ENCODE data around the gene DYTN.

Gene DYTN

GRCh38 chr2:206619011-206619410, 99.2 kb downstream of the DYTN start:
- Histone ChIP-seq H3K4me3 (ENCODE audit: insufficient read depth, low read depth, low read length, poor library complexity, severe bottlenecking) (no peak overlapping the region), H3K27me3 (replicated peaks; ENCODE audit: control insufficient read depth, insufficient read depth, low read length, poor library complexity, severe bottlenecking) (no peaks in the 10 kb centered on the region), H3K36me3 (ENCODE audit: control insufficient read depth, insufficient read depth, low read length) (no peaks in the 10 kb centered on the region), H3K27ac (ENCODE audit: insufficient read depth, low read length, poor library complexity, severe bottlenecking) (no peak overlapping the region), H3K9me3 (ENCODE audit: control insufficient read depth, low read length) (no peaks in the 10 kb centered on the region), H3K4me1 (ENCODE audit: control insufficient read depth, insufficient read depth, low read length, poor library complexity, severe bottlenecking) (no peaks in the 10 kb centered on the region)
- DNase-seq: no peak

- Histone ChIP-seq H3K4me3 (ENCODE audit: insufficient read depth, low read depth, low read length, poor library complexity, severe bottlenecking) (no peak overlapping the region), H3K4me1 (ENCODE audit: control insufficient read depth, insufficient read depth, low read length, poor library complexity, severe bottlenecking) (no peaks in the 10 kb centered on the region), H3K36me3 (ENCODE audit: control insufficient read depth, insufficient read depth, low read length) (no peaks in the 10 kb centered on the region), H3K9me3 (ENCODE audit: control insufficient read depth, low read length) (no peaks in the 10 kb centered on the region), H3K27me3 (replicated peaks; ENCODE audit: control insufficient read depth, insufficient read depth, low read length, poor library complexity, severe bottlenecking) (no peaks in the 10 kb centered on the region), H3K27ac (ENCODE audit: insufficient read depth, low read length, poor library complexity, severe bottlenecking) (no peak overlapping the region)
- DNase-seq: no peak
These were observed 102.0 kb downstream of the DYTN start for GRCh38 chr2:206616151-206616550.

GRCh38 chr2:206615417-206616089, 102.6 kb downstream of the DYTN start:
- Histone ChIP-seq H3K4me1 (ENCODE audit: control insufficient read depth, insufficient read depth, low read length, poor library complexity, severe bottlenecking) (no peaks in the 10 kb centered on the region), H3K9me3 (ENCODE audit: control insufficient read depth, low read length) (no peaks in the 10 kb centered on the region), H3K27ac (ENCODE audit: insufficient read depth, low read length, poor library complexity, severe bottlenecking) (no peak overlapping the region), H3K4me3 (ENCODE audit: insufficient read depth, low read depth, low read length, poor library complexity, severe bottlenecking) (no peak overlapping the region), H3K36me3 (ENCODE audit: control insufficient read depth, insufficient read depth, low read length) (no peaks in the 10 kb centered on the region), H3K27me3 (replicated peaks; ENCODE audit: control insufficient read depth, insufficient read depth, low read length, poor library complexity, severe bottlenecking) (no peaks in the 10 kb centered on the region)
- DNase-seq: no peak

- Histone ChIP-seq H3K27ac (ENCODE audit: insufficient read depth, low read length, poor library complexity, severe bottlenecking) (no peak overlapping the region), H3K4me1 (ENCODE audit: control insufficient read depth, insufficient read depth, low read length, poor library complexity, severe bottlenecking) (no peaks in the 10 kb centered on the region), H3K36me3 (ENCODE audit: control insufficient read depth, insufficient read depth, low read length) (no peaks in the 10 kb centered on the region), H3K9me3 (ENCODE audit: control insufficient read depth, low read length) (no peaks in the 10 kb centered on the region), H3K4me3 (ENCODE audit: insufficient read depth, low read depth, low read length, poor library complexity, severe bottlenecking) (no peak overlapping the region), H3K27me3 (replicated peaks; ENCODE audit: control insufficient read depth, insufficient read depth, low read length, poor library complexity, severe bottlenecking) (no peaks in the 10 kb centered on the region)
- no peak for DNase-seq
These were observed 103.4 kb downstream of the DYTN start for GRCh38 chr2:206614811-206615210.

GRCh38 chr2:206611736-206612135, 106.5 kb downstream of the DYTN start:
- Histone ChIP-seq H3K27me3 (replicated peaks; ENCODE audit: control insufficient read depth, insufficient read depth, low read length, poor library complexity, severe bottlenecking) (no peaks in the 10 kb centered on the region), H3K27ac (ENCODE audit: insufficient read depth, low read length, poor library complexity, severe bottlenecking) (no peak overlapping the region), H3K4me1 (ENCODE audit: control insufficient read depth, insufficient read depth, low read length, poor library complexity, severe bottlenecking) (no peaks in the 10 kb centered on the region), H3K4me3 (ENCODE audit: insufficient read depth, low read depth, low read length, poor library complexity, severe bottlenecking) (no peak overlapping the region), H3K36me3 (ENCODE audit: control insufficient read depth, insufficient read depth, low read length) (no peaks in the 10 kb centered on the region), H3K9me3 (ENCODE audit: control insufficient read depth, low read length) (no peaks in the 10 kb centered on the region)
- no peak for DNase-seq

GRCh38 chr2:206611191-206611590, 107.0 kb downstream of the DYTN start:
- Histone ChIP-seq H3K36me3 (ENCODE audit: control insufficient read depth, insufficient read depth, low read length) (no peaks in the 10 kb centered on the region), H3K9me3 (ENCODE audit: control insufficient read depth, low read length) (no peaks in the 10 kb centered on the region), H3K4me1 (ENCODE audit: control insufficient read depth, insufficient read depth, low read length, poor library complexity, severe bottlenecking) (no peaks in the 10 kb centered on the region), H3K27ac (ENCODE audit: insufficient read depth, low read length, poor library complexity, severe bottlenecking) (no peak overlapping the region), H3K27me3 (replicated peaks; ENCODE audit: control insufficient read depth, insufficient read depth, low read length, poor library complexity, severe bottlenecking) (no peaks in the 10 kb centered on the region), H3K4me3 (ENCODE audit: insufficient read depth, low read depth, low read length, poor library complexity, severe bottlenecking) (no peak overlapping the region)
- no peak for DNase-seq

GRCh38 chr2:206610451-206610850, 107.7 kb downstream of the DYTN start:
- H3K4me1 ChIP-seq (ENCODE audit: control insufficient read depth, insufficient read depth, low read length, poor library complexity, severe bottlenecking): no peaks in the 10 kb centered on the region
- DNase-seq: no peak
- no peak overlapping the region for H3K27ac ChIP-seq (ENCODE audit: insufficient read depth, low read length, poor library complexity, severe bottlenecking)
- no peaks in the 10 kb centered on the region for H3K27me3 ChIP-seq (replicated peaks; ENCODE audit: control insufficient read depth, insufficient read depth, low read length, poor library complexity, severe bottlenecking)
- no peaks in the 10 kb centered on the region for H3K36me3 ChIP-seq (ENCODE audit: control insufficient read depth, insufficient read depth, low read length)
- H3K4me3 ChIP-seq (ENCODE audit: insufficient read depth, low read depth, low read length, poor library complexity, severe bottlenecking): no peak overlapping the region
- no peaks in the 10 kb centered on the region for H3K9me3 ChIP-seq (ENCODE audit: control insufficient read depth, low read length)

GRCh38 chr2:206603243-206603642, 115.0 kb downstream of the DYTN start:
- H3K4me1 ChIP-seq (ENCODE audit: control insufficient read depth, insufficient read depth, low read length, poor library complexity, severe bottlenecking): no peaks in the 10 kb centered on the region
- H3K9me3 ChIP-seq (ENCODE audit: control insufficient read depth, low read length): no peaks in the 10 kb centered on the region
- H3K27ac ChIP-seq (ENCODE audit: insufficient read depth, low read length, poor library complexity, severe bottlenecking): no peak overlapping the region
- DNase-seq: no peak
- no peaks in the 10 kb centered on the region for H3K36me3 ChIP-seq (ENCODE audit: control insufficient read depth, insufficient read depth, low read length)
- no peak overlapping the region for H3K4me3 ChIP-seq (ENCODE audit: insufficient read depth, low read depth, low read length, poor library complexity, severe bottlenecking)
- H3K27me3 ChIP-seq (replicated peaks; ENCODE audit: control insufficient read depth, insufficient read depth, low read length, poor library complexity, severe bottlenecking): no peaks in the 10 kb centered on the region

Data from effector memory CD4-positive, alpha-beta T cell (primary cell).